Activated T-cell treated with anti-CD3 and anti-CD28 coated beads for 48 hours (primary cell): ENCODE measurements around the gene GSDMA.

ENCODE experiments used
- DNase-seq: peaks from one replicate; pipeline ENCODE4 v3.0.0-alpha.2; 2020; ENCODE audit warnings: low read depth

GSDMA gene

DNA sequence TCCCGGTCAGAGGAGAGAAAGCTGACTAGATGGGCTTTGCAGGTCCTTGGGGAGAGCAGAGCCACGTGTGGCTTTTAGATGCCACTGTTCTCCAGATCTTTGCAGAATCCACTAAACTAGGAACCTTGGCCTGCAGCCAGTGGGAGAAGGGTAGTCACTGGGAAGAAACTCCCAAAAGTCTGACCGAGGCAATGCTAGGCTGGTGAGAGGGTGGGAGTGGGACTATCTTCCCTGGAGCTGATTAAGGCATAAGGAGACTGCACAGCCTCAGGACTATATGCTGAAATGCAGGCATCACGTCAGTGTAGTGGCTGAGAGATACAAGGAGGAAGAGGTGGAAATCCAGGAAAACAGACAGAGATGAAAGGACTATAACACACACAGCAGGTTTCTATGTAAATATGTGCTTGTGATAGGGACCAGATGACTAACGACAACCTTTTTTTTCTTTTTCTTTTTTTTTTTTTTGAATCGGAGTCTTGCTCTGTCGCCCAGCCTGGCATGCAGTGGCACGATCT is 2.2 kb upstream of the GSDMA start:
- no peak for DNase-seq

DNA sequence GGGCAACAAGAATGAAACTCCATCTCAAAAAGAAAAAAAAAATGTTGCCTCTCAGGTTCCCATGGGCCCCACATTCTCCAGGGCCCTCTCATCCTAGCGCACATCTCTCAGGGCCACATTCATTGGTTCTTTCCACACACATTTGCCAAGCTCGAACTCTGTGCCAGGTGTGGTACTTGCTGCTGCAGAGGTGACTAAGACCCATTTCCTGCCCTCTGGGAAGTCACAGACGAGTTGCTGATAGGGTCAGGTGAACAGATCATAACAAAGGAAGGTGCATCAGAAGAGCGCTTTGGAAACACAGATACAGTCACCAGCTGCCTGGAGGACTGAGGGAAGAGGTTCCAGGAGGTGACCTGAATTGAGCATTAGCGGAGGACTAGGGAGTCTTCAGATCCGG is 1.0 kb downstream of the GSDMA start:
- no peak for DNase-seq

DNA sequence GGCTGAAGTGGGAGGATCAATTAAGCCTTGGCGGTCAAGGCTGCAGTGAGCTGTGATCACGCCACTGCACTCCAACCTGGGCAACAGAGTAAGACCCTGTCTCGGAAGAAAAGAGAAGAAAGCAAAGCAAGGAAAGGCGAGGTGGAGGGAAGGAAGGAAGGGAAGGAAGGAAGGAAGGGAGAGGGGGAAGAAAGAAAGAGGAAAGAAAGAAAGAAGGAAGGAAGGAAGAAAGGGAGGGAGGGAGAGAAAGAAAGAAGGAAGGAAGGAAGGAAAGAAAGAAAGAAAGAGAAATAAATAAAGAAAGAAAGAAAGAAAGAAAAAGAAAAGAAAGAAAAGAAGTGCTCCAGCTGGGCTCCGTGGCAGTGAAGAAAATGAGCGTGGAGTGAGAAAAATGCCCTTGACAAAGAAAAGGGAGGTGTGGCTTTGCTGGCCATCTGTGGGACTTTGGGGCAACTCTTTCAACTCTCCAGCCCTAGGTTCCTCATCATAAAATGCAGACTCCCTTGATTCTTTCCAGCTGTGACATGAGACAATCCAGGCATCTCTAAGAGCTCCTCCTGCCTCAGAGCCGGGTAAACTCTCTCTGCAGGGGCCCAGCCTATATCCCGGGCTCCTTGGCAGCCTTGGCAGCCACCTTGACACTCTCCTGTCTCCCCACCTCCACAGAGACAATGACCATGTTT is 2.4 kb downstream of the GSDMA start:
- no peak for DNase-seq

DNA sequence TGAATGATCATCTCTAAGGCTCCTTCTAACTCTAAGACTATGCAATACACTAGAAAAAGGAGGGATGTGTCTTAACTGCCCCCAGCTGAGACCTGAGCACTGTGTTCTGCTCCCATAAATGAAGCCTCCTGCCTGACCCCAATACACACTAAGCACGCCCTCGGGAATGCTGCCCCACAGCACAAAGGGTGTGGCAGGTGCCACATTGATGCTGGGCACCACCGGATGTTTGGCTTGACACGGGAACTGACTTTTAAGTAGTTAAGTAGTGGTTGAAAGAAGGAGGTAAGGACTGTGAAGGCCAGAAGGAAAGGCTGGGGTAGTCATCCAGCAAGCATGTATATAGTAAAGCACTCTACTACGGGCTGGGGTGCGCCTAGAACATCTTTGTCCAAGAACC is 4.0 kb downstream of the GSDMA start:
- DNase-seq = no peak

DNA sequence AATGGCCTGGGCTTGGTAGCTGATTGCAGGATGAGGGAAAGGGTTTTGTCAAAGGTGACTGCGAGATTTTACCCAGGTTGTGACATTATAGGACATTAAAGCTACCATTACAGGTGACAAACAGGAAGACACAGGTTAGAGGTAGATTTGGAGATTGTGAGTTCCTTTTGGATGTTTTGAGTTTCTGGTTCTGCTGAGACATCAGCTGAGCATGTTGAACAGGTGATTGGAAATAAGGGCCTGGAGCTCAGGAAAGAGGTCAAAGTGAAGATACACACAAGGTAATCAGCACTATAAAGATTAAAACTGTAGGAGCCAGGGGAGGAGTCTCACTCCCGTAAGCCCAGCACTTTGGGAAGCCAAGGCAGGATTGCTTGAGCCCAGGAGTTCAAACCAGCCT is 6.0 kb downstream of the GSDMA start:
- DNase-seq = no peak

DNA sequence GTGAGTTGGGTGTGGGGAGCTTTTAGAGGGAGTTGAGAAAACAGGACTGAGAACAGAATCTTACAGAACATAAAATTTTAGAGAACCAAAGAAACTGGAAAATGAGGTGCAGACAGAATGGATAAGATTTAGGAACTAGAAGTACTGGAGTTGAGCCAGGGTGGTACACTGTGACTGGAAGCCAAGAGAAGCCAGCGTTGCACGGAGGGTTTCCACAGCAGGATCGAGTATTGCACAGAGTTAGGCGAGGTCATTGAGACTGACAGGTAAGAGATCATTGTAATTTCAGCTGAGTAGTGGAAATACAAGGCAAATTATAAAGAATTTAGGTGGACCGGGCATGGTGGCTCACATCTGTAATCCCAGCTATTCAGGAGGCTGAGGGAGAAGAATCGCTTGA is 6.6 kb downstream of the GSDMA start:
- no peak for DNase-seq

DNA sequence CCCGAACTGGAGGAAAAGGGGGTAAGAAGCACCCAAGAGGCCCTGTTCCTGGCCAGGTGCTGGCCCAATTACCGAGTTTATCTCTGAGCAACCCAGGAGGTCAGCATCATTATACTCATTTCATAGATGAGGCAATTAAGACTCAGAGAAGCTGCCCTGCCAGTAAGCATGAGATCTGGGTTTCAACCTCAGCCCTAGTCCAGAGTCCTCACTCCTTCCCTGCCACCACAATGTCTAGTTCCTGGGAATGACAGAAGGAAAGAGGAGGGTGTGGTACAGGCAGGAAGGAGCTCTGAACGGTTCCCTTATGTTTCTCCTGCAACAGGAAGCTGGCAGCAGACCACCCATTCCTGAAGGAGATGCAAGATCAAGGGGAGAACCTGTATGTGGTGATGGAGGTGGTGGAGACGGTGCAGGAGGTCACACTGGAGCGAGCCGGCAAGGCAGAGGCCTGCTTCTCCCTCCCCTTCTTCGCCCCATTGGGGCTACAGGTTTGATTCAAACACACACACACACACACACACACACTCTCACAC is 7.4 kb downstream of the GSDMA start:
- no peak for DNase-seq

DNA sequence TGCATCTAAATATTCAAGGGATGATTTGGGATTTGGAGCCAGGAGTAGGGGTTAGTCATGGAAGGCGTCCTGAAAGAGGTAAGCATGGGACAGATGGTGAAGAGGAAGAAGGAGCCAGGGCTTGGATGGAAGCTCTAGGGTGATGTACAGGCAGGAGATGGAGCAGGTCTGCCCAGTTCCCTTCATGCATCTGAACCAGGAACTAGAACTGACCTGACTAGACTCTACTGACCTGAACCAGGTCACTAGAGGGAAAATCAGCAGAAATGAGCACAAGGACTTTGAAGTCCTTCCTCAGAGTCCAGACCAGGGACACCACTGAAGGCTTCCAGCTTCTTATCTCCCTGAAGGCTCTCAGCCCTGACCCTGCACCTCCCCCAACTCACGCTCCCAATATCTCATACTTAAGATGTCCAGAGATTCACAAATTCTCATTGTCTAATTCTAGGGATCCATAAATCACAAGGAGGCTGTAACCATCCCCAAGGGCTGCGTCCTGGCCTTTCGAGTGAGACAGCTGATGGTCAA is 8.3 kb downstream of the GSDMA start:
- no peak for DNase-seq

DNA sequence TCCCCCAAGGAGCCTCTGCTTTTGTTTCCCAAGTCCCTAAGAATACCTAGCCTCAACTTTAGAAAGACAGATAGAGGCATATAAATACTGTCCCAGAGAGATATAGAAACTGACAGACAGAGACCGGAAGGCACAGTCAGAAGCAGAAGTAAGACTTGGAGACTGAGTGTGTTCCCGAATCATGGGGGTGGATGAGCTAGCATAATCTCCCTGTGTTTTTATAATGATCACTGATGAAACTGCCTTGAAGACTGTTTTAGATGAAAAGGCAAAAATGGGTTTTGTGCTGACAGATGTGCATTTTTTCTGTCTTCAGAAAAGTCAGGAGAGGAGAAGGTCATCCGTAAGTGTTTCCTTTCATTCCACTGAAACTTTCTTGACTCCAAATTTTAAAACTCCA is 9.5 kb downstream of the GSDMA start:
- no peak for DNase-seq

DNA sequence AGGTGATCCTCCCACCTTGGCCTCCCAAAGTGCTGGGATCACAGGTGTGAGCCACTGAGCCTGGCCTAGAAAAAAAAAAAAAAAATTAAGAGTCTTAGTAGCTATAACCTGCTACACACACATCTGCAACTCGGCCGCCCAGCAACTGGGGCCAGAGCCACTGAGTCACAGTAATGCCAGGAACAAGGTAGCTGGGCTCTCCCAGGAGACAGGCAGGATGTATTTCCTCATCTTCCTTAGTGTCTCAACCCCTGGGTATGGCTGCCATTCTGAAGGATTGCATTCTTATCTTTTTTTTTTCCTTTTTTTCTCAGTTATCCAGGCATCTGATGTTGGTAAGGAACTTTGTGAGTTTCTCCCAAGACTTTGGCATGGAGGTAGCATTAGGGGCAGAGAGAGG is 10.7 kb downstream of the GSDMA start:
- no peak for DNase-seq

DNA sequence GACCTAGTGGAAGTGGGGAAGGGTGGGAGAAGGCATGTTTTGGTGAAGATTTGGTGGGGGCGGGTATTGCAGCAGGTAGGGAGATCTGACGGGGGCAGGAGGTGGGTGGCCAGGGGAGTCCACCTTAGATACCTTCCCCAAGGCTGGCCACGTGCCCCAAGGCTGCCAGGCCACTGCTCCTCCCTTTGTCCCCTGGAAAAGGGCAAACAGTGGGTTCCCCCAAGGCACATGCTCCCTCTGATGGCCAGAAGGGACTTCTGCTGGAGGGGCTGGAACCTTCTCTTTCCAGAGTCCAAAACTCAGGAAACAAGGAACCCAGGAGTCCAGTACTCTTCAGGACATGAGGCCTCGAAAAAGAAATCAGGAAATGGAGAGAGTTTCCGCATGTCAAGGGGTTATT is 11.6 kb downstream of the GSDMA start:
- no peak for DNase-seq

DNA sequence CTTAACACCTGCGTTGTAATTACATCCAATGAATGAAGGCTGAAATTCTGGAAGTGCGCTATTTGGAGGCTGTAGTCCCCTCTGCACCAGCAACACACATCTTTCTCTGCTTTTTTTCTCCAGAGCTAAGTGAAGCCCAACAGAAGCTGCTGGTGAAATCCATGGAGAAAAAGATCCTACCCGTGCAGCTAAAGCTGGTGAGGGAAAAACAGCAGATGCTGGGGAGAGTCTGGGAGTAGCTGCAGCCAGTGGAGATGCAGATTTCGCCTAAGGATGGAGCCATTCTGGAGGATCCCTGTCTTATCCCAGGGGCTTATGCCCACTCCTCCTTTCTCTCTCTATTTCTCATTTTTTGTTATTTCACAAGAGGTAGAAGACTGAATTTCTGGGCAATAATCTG is 13.0 kb downstream of the GSDMA start:
- DNase-seq = no peak

DNA sequence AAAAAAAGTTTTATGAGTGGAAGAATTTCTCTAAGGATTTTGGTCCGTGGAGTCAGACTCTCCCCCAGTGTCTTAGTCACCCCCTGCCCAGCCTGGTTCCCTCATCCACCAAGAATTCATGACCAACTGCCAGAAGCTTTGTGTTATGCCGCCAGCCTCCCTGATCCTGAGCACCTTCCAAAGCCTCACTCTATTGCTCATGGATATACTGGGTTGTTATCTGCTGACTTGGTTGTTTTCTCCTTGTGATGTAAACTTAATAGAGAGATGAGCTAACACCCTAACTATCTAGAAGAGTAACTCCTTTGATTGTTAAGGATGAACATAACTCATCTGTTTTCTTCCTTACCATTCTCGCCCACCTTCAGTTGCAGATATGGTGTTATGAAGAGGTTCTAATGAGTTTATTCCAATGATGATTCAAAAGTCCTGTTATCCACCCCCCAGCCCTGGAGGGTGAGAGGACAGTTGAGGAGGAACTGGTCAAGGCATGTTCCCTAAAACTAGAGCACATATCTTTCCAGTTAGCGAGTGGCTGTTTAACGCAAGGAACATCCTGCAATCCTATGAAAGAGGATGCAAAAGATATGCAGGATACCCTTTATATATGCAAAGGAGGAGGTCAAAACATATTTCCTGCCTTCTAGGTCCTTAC is 16.3 kb downstream of the GSDMA start:
- DNase-seq = no peak

DNA sequence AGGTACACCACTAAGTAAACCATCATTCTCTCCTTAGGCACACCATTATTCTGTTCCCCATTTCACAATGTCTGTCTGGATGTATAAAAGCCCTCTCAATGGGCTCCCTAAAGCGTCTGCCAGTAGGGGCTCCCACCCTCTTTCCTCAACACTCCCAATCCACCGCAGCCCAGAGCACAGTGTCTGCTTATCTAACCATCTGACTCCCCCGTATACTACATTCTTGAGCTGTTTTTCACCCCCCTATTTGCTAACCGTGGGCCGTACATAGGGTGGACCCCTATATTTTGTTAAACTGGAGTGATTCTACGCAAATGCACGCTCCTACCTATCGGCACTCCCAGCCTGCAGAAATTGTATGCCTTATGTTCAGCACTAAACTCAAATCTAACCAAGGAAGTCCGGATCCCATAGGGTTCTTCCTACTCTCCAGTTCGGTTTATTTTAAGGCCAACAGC is 17.1 kb downstream of the GSDMA start:
- no peak for DNase-seq

DNA sequence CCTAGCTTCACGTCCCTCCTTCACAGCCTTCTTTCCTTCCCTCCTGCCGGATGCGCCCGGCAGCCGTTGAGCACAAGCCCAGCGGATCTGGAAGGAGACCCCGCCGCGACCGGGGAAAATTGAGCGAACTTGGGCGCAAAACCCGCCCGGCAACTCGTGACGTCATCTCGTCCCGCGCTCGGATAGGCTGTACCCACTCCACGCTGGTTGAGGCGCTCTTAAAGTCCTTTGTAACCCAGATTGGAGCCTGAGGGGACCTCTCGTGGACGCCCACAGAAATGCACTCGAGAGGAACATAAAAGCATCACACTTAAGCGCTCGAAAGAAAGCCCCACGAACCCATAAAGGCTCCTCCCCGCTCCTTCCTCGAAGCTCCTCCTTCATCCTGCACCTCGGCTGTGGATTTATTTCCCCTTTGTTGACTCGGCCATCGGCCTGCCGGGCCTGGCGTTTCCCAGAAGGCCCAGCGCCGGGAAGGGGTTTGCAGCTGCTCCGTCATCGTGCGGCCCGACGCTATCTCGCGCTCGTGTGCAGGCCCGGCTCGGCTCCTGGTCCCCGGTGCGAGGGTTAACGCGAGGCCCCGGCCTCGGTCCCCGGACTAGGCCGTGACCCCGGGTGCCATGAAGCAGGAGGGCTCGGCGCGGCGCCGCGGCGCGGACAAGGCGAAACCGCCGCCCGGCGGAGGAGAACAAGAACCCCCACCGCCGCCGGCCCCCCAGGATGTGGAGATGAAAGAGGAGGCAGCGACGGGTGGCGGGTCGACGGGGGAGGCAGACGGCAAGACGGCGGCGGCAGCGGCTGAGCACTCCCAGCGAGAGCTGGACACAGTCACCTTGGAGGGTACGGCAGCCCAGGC is 17.8 kb downstream of the GSDMA start, which contains the start of gene PSMD3:
PSMD3 (plus strand) TSS at position 457 of the 856 bp plus-strand sequence; CDS start at position 621, 164 bp downstream.
- DNase-seq = peak; percentile 92

DNA sequence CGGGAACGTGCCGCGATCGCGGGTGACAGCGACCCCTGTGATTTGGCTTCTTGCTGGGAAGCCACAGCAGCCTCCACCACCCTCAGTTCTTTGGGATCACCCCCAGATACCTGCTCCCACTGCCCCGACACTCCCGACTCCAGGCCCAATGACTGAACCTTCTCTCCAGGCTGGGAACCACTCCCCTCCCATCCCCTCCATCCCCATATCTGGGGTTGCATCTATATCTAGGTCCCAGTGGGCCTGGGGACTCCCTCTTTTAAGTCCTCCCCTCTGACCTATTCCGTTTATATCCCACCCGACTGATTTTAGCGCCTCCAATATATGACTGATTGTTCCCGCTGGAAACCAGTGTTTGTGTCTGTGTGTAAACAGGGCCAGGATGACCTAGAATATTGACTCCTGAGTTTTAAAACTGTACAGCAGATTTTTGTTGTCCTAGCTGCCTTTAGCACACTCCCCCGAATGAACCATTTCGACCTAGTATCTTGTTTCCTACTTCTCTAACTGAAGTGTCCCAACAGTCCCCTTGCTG is 18.5 kb downstream of the GSDMA start:
- no peak for DNase-seq

DNA sequence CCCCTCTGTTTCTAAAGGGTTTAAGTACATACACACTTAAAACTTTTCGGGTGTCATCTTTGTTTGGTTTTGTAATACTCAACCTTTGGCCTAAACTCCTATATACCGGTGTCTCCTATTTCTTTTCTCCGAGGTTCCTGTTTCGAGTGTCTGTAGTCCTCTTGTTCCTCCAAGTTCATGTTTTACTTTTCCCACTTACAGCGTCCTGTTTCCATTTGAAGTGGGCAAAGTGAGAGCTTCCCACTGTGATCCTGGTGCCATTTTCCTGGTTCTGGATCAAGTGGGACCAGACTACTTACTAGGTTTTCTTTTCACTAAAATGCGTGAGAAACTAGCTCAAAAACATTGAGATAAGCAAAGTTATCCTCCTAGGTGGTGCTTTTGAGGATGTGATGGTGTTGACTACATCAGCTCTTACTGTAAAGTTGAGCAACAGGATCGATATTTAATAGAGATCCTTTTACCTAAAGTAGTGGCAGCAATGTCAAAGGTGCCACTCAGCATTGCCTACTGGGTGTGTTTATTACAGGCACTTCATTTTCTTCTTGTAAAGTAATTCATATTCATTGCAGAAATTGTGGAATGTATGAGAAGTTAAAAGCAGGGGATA is 19.1 kb downstream of the GSDMA start:
- DNase-seq = no peak

DNA sequence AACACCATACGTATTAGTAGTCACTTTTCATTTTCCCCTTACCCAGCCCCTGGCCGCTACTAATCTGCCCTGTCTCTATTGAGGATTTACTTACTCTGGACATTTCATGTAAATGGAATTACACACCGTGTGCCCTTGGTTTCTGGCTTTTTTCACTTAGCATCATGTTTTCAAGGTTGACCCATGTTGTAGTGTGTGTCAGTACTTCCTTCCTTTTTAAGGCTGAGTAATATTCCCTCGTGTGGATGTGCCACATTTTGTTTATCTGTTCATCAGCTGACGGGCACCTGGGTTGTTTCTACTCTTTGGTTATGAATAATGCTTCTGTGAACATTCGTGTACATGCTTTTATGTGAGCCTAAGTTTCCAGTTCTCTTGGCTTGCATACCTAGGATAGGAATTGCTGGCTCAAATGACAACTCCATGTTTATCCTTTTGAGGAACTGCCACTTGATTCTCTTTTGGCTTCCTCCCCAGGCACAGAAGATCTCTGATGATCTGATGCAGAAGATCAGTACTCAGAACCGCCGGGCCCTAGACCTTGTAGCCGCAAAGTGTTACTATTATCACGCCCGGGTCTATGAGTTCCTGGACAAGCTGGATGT is 25.5 kb downstream of the GSDMA start:
- DNase-seq = no peak

DNA sequence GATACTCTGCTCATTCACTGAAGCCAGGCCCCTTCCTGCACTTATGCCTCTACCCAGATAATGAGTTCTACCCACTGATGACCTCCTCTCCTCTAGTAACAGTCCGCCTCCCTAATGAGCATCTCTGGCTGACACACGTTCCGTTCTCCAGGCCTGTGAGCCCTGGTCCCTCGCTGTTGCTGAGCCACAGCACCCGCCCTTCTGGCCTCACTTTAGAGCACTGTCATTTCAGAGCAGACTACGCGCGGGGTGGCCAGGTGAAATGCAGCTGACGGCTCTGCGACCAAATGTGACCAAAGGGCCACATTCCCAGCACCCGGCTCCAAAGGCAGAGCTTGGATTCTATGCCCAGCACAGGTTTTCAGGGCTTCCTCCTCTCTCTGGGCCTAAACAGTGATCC is 31.6 kb downstream of the GSDMA start:
- no peak for DNase-seq

DNA sequence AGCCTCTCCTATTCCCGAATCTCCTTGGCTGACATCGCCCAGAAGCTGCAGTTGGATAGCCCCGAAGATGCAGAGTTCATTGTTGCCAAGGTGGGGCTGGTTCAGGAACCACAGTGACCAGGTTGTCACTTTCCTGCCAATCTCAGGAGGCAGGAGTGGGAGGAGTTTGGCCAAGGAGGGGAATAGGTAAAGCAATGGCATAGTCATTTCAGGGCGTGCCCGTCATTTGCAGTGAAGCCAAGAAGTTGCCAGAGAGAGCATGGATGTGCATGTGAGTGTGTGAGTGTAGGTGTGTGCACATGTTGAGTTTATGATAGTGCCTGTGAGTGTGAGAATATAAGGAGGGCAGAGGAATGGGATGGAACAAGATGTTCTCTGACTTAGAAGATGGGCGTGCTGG is 32.6 kb downstream of the GSDMA start:
- no peak for DNase-seq

DNA sequence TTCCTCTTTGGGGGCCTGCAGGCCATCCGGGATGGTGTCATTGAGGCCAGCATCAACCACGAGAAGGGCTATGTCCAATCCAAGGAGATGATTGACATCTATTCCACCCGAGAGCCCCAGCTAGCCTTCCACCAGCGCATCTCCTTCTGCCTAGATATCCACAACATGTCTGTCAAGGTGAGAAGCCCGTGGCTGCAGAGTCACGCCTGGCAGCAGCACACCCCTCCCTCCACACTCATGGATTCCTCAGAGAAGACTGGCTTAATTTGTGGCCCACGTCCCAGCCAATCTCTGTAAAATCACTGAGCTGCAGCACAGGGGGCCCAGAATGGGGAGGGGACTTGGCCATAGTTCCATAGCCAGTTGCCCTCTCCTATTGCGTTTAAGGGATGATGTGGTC is 33.4 kb downstream of the GSDMA start:
- DNase-seq = no peak
